ENCODE data around the gene PAPOLA.

The PAPOLA gene

DNA sequence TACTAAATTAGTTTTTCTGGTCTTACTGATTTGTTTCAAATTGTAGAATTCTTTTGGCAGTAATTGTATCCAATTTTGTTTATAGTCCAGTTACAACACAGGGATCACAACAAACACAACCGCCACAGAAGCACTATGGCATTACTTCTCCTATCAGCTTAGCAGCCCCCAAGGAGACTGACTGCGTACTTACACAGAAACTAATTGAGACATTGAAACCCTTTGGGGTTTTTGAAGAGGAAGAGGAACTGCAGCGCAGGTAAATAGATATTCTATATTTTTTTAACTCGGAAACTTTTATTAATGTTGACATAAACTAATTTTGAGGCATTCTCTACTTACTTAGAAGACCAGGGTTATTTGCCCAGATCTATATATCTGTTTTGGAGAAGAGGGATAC is 17.8 kb downstream of the PAPOLA start:
- H3K4me3 ChIP-seq (replicated peaks; ENCODE audit: low read depth, low read length): no peak overlapping the region
- no peak for DNase-seq (ENCODE audit: low read depth)
- TF ChIP-seq, protein P1, sequence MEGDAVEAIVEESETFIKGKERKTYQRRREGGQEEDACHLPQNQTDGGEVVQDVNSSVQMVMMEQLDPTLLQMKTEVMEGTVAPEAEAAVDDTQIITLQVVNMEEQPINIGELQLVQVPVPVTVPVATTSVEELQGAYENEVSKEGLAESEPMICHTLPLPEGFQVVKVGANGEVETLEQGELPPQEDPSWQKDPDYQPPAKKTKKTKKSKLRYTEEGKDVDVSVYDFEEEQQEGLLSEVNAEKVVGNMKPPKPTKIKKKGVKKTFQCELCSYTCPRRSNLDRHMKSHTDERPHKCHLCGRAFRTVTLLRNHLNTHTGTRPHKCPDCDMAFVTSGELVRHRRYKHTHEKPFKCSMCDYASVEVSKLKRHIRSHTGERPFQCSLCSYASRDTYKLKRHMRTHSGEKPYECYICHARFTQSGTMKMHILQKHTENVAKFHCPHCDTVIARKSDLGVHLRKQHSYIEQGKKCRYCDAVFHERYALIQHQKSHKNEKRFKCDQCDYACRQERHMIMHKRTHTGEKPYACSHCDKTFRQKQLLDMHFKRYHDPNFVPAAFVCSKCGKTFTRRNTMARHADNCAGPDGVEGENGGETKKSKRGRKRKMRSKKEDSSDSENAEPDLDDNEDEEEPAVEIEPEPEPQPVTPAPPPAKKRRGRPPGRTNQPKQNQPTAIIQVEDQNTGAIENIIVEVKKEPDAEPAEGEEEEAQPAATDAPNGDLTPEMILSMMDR (IDR thresholded peaks at IDR 0.05; ENCODE audit: low read length, missing control alignments): no peak

DNA sequence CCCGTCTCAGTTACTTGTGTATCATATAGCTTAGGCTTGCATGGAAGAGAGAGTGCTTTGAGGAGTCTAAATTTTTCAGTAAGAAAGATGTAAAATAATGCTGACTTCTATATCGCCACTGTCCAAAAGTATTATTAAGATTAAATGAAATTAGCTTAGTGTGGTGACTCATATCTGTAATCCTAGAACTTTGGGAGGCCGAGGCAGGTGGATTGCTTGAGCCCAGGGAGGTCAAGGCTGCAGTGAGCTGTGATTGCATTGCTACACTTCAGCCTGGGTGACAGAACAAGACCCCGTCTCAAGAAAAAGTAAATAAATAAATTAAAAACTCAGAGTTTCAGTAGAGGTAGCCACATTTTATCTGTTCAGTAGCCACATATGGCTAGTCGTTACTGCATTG is 23.3 kb downstream of the PAPOLA start:
- TF ChIP-seq, protein P1 (IDR thresholded peaks at IDR 0.05; ENCODE audit: low read length, missing control alignments): no peak

GRCh38 chr14:96532632-96533031 is 30.4 kb downstream of the PAPOLA start:
- no peak overlapping the region for H3K4me3 ChIP-seq (replicated peaks; ENCODE audit: low read depth, low read length)
- no peak for DNase-seq (ENCODE audit: low read depth)
- TF ChIP-seq, protein P1 (IDR thresholded peaks at IDR 0.05; ENCODE audit: low read length, missing control alignments): no peak

More for the DNA sequence above, 23.3 kb downstream of the PAPOLA start:
- H3K4me3 ChIP-seq (replicated peaks; ENCODE audit: low read depth, low read length): no peak overlapping the region
- no peak for DNase-seq (ENCODE audit: low read depth)

GRCh38 chr14:96536807-96537206 is 34.6 kb downstream of the PAPOLA start:
- TF ChIP-seq, protein P1 (IDR thresholded peaks at IDR 0.05; ENCODE audit: low read length, missing control alignments): no peak
- no peak for DNase-seq (ENCODE audit: low read depth)
- H3K4me3 ChIP-seq (replicated peaks; ENCODE audit: low read depth, low read length): no peak overlapping the region

- no peak for DNase-seq (ENCODE audit: low read depth)
- TF ChIP-seq, protein P1 (IDR thresholded peaks at IDR 0.05; ENCODE audit: low read length, missing control alignments): no peak
- no peak overlapping the region for H3K4me3 ChIP-seq (replicated peaks; ENCODE audit: low read depth, low read length)
These were observed 36.2 kb downstream of the PAPOLA start for GRCh38 chr14:96538097-96538989.

DNA sequence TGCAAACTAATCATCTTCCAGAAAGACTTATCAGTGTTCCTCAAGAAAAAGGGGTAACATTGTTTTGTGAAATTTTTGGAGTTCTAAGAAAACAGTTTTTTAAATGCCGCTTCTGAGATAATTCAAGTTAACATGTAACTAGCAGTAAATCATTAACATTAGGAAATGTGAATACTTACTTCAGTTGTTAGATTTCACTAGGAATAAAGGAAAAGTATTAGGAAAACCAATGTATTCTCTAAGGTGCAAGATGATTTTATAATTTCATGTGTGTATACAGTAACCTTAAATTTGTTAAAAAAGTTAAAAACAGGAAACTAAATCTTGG is 36.8 kb downstream of the PAPOLA start:
- DNase-seq (ENCODE audit: low read depth): no peak
- no peak overlapping the region for H3K4me3 ChIP-seq (replicated peaks; ENCODE audit: low read depth, low read length)
- TF ChIP-seq, protein P1 (IDR thresholded peaks at IDR 0.05; ENCODE audit: low read length, missing control alignments): no peak
